HG02678 (cell line): ENCODE results near the gene CDH4.
"Not testable (repeated sequence)": the region's sequence is repeated elsewhere in the genome, so short reads cannot be mapped to it uniquely, and the experiment has no call there.

Source experiments
- ATAC-seq: cut with Tn5 transposase; IDR thresholded peaks from one replicate; pipeline ENCODE4 v1.9.1; 2021; ENCODE audit warnings: mild to moderate bottlenecking, moderate library complexity; ENCODE audit not compliant: unreplicated experiment

Gene CDH4

GRCh38 chr20:61408951-61409740 is 157.1 kb downstream of the CDH4 start:
- ATAC-seq, result no peak

- no peak for ATAC-seq
These were observed 159.7 kb downstream of the CDH4 start for GRCh38 chr20:61411743-61412142.

GRCh38 chr20:61413752-61414151 is 161.7 kb downstream of the CDH4 start:
- no peak for ATAC-seq

GRCh38 chr20:61414455-61414991 is 162.5 kb downstream of the CDH4 start:
- no peak for ATAC-seq

GRCh38 chr20:61416546-61416945 is 164.5 kb downstream of the CDH4 start:
- no peak for ATAC-seq

GRCh38 chr20:61417221-61417941 is 165.3 kb downstream of the CDH4 start:
- no peak for ATAC-seq

- ATAC-seq, result no peak
These were observed 166.9 kb downstream of the CDH4 start for GRCh38 chr20:61419010-61419409.

- no peak for ATAC-seq
These were observed 167.4 kb downstream of the CDH4 start for GRCh38 chr20:61419501-61419900.

- no peak for ATAC-seq
These were observed 168.0 kb downstream of the CDH4 start for GRCh38 chr20:61420056-61420455.

- ATAC-seq, result no peak
These were observed 168.7 kb downstream of the CDH4 start for GRCh38 chr20:61420781-61421180.

- ATAC-seq, result no peak
These were observed 170.8 kb downstream of the CDH4 start for GRCh38 chr20:61422636-61423425.

- ATAC-seq, result no peak
These were observed 172.1 kb downstream of the CDH4 start for GRCh38 chr20:61424011-61424627.

- ATAC-seq, result no peak
These were observed 172.8 kb downstream of the CDH4 start for GRCh38 chr20:61424628-61425420.

GRCh38 chr20:61425541-61425991 is 173.5 kb downstream of the CDH4 start:
- not testable (repeated sequence) for ATAC-seq

- no peak for ATAC-seq
These were observed 174.3 kb downstream of the CDH4 start for GRCh38 chr20:61426352-61426751.

- ATAC-seq, result no peak
These were observed 177.6 kb downstream of the CDH4 start for GRCh38 chr20:61429458-61430227.

GRCh38 chr20:61430228-61430624 is 178.2 kb downstream of the CDH4 start:
- no peak for ATAC-seq

GRCh38 chr20:61433176-61433575 is 181.1 kb downstream of the CDH4 start:
- no peak for ATAC-seq

- ATAC-seq, result no peak
These were observed 181.8 kb downstream of the CDH4 start for GRCh38 chr20:61433816-61434215.
